Measurements from ENCODE around the gene MAP4K4.
A peak's percentile ranks its signal among the peaks of the same experiment; 100 is the strongest.

Gene MAP4K4

DNA sequence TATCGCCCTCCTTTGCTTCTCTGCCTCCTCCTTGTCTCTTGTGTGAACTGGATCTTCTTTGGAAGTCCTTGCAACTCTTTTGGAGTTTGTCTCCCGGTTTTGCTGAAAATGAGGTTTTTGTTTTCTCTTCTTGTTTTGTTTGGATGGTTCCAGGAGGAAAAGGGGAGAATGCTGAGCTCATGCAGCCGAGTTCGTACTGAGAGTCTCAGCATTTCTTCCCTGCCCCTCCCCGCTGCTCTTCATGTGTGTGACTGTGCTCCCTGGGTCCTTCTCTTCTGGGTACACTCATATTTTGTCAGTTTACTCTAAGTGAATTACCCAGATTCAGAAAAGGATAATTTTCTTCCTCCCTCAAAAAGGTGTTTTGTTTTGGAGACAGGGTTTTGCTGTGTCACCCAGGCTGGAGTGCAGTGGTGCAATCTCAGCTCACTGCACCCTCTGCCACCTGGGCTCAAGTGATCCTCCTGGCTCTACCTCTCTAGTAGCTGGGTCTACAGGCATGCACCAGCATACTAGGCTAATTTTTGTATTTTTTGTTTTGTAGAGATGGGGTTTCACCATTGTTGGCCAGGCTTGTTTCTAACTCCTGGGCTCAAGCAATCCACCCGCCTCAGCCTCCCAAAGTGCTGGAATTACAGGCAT lies 151.4 kb downstream of the MAP4K4 start:
- DNase-seq = no peak

DNA sequence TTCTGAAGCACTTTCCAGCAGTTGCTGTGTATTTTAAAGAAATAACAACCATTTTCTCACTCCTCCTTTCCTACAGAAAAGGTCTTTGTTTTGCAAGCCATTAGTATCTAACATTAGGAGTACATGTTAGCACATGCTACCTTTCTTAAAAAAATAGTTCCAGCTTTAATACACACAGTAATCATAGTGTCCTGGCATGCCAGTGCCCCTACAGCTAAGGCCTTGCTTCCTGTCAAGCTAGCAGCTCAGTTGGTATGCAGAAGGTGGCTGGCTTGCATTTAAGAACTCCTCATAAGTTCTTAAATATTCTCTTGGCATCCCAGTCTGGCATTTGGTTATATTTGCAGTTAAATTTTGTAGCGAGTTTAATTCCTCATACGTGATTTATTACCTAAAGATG lies 152.9 kb downstream of the MAP4K4 start:
- DNase-seq = no peak

DNA sequence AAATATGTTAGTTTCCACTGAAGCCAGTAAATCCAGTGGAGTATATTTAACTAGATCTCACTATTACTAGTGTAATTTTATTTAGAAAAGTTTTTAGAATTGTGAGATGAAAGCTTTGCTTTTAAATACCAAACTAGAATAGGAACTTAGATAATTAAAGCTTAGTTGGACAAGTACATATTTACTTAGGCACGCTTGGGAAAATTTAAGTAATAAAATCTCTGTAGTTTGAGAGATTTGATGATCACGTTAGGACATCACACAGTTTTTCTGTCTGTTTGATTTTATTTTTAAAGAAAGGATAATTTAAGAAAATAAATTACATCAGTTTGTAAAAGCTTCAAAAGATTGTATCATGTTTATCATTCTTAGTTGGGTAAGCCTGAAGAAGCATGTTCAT lies 153.5 kb downstream of the MAP4K4 start:
- DNase-seq = no peak

DNA sequence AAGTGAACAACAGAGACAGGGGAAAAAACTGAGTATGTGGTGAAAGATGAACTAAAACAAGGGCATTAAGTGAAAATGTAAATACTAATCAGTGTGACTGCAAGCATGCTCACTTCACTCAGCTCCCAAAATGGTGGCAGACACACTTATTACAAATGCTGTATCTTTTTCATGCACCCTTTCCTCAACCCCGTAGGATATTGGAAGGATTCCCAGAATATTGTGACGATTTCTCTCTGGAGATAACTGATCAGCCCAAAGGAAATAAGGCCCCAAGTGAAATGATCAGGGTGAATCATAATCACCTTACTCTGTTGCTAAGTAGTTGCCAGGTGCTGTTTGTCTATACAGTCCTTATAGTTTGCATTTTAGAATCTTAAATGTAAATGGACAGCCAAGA lies 155.3 kb downstream of the MAP4K4 start:
- no peak for DNase-seq

DNA sequence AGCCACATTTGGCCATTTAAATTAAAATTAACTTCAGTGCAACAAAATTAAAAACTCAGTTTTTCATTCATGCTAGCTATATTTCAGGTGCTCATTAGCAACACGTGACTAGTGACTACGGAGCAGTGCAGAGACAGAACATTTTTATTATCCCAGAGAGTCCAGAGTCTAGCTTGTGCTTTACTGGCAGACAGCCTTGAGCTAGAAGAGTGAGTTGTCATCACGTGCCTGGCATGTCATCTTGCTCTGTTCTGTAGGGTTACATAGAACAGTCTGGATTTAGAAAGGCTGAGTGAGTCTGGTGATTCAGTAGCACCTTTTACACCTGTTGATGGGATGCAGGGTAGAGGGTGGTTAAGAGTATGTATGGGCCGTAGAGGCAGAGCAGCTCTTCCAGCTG lies 157.4 kb downstream of the MAP4K4 start:
- DNase-seq = no peak

DNA sequence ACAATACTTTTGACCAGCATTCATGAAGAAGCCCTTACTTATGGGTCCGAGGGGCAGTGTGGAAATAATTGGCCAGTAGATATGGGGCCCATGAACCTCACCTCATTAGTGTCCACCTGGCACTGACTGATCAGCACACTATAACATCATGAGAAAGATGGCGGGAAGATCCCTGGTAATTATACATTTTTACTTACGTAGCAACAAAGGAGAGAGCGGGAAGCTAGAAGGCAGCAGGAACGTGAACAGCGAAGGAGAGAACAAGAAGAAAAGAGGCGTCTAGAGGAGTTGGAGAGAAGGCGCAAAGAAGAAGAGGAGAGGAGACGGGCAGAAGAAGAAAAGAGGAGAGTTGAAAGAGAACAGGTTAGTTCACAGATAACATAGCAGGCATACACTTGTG lies 158.3 kb downstream of the MAP4K4 start:
- DNase-seq = no peak

DNA sequence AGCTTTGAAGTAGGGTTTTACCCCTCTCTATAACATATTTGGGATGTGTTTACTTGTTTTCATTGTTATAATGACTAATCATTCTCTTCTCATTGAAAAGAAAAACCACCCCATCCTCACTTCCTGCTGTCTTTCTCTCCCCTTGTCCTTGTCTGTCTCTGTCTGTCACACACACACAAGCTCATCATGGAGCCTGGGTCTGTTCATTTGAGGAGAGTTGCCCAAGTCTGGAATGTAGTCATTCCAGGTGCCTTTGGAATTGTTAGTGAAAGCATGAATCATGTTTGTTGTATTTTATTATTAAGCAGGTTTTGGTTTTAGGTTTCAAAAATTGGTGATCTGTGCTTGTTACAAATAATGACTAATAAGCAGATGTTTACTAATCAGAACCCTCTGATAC lies 160.7 kb downstream of the MAP4K4 start:
- DNase-seq = no peak

DNA sequence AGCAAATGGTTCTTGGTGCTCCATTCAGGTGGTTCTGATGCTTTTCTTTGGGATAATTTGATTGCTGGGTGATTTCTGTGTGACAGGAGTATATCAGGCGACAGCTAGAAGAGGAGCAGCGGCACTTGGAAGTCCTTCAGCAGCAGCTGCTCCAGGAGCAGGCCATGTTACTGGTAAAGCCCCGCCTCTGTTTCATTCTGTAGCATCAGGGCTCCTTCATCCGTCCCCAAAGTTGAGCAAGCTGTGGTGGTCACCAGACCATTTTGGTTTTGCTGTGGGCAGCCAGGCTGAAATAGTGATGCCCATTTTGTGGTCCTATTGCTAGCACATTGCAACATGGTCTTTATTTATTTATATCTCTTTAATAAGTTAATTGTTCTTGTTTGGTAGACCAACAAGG lies 161.4 kb downstream of the MAP4K4 start:
- DNase-seq = no peak

DNA sequence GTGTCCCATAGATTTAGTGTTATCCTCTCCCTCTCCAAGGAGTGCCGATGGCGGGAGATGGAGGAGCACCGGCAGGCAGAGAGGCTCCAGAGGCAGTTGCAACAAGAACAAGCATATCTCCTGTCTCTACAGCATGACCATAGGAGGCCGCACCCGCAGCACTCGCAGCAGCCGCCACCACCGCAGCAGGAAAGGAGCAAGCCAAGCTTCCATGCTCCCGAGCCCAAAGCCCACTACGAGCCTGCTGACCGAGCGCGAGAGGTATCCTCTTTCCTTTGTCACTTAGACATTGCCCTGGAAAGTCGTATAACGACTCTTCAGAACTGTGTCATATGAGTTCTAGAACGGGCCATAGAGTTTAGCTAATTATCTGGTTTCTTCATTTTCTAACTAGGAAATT lies 162.1 kb downstream of the MAP4K4 start:
- DNase-seq = no peak

DNA sequence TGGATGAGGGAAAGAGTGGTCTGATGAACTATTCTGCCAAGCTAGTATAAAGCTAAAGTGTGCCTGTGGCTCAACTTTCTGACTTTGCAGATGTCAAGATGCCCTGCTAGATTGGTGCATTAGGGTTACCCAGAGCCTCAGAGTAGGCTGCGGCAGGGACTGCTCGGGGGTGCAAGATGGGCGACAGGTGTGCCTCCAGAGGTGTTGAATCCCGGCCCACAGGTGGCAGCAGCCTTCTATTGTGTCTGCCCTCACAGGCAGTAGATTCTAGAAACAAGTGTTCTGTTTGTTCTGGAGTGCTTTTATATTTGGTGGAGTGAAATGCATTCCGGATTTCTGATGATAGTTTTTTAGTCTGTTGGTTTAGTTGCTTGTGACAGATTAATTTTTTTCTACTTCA lies 162.7 kb downstream of the MAP4K4 start:
- no peak for DNase-seq

DNA sequence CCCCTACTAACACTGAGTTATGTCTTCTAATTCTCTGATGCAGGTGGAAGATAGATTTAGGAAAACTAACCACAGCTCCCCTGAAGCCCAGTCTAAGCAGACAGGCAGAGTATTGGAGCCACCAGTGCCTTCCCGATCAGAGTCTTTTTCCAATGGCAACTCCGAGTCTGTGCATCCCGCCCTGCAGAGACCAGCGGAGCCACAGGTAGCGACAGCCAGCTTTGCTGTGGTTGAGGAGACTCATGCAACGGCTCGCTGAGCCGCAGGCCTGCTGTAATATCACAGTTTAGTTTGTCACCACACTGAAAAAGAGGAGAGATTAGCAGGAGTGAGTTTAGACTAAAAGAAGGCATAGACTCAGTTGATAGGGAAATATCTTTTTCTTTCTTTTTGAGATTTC lies 163.3 kb downstream of the MAP4K4 start:
- no peak for DNase-seq

DNA sequence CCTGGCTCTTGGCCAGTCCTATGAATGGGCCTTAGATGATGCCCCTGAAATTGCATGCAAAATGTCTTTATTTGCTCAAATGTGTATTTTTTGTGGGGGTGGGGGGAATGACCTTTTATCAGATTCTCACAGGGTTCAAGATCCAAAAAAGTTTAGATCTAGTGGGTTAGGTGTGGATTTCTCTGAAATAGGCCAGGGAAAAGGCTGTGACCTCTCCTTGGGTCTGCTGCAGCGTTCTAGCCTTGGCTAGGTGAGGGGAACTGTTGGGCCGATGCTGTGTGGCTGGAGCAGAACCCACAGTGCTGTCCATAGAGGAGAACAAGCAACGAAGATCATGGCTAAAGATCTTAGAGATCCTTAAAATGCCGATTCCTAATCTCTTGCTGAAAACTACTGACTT lies 163.9 kb downstream of the MAP4K4 start:
- no peak for DNase-seq

DNA sequence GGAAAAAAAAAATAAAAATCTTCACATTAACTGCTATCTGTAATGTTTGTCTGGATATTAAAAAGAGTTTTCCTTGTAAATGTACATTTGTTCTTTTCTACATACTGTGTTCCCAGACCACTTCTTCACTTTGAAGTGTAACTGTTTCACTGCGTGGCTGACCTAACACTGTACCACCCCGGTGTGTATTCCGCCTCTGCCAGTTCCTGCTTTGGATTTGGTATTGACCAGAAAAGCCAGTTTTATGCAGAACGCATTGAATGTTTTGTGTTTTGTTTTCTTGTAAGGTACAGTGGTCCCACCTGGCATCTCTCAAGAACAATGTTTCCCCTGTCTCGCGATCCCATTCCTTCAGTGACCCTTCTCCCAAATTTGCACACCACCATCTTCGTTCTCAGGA lies 166.0 kb downstream of the MAP4K4 start:
- no peak for DNase-seq

DNA sequence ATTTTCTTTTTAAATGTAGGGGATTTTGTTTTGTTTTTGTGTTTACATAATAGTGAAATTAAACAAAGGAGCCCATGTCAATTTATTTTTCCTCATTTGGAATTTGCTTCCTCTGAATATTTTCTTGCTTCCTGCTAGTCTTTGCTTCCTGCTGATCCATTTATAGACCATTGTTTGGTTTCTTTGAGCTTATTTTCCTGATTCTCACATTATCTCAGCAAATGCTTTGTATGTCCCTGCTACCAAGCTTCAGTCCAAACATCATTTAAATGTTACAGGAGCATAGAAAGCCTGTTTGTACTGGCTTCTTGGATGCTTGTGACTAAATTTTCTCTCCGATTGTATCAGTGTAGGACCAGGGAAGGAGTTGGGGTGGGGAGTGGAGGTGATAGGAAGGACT lies 166.9 kb downstream of the MAP4K4 start:
- no peak for DNase-seq

DNA sequence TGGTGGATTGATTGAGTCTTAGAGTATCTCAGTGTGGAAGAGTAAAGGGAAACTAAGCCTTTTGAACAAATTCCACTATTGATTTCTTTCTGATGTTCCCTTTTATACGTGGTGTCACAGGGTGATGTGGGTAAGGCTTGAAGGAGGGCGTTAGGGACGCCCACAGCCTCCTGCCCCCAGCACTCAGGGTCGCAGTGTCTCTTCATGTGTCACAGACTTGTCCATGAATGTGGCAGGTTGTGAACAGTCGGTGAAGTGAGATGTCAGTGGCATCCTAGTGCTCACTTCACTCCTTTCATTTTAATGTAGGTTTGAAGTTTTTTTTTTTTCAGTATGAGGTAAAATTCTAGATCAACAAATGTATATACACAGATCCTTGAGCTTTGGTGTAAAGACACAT lies 171.0 kb downstream of the MAP4K4 start:
- DNase-seq = no peak

DNA sequence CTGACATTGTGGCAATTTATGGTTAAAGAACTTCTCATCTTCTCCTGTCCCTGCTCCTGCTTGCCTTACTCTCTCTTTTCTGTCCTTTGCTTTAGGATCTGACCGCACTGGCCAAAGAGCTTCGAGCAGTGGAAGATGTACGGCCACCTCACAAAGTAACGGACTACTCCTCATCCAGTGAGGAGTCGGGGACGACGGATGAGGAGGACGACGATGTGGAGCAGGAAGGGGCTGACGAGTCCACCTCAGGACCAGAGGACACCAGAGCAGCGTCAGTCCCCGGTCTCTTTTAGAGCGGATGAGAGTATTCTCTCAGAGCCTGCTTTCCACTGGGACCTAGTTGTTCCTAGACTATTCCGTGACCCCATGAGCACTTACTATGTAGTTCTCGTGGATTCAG lies 172.0 kb downstream of the MAP4K4 start:
- no peak for DNase-seq

DNA sequence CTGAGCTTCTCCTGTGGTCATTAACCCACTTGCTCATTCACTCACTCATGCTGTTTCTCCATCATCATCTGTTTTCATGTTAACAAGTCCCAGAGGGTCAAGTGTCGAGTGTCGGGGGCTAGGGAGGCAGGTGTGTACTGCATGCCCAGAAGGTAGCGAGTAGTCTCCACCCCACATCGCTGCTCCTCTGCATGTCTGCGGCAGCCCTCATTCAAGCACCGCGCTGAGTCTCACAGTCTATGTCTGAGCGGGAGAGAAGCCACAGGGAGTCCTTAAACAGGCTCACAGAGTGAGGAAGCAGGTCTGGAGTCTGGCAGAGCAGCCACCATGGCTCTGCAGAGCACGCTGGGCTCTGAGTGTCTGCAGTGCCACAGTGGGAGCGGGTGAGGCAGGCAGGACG lies 172.9 kb downstream of the MAP4K4 start:
- DNase-seq = no peak

DNA sequence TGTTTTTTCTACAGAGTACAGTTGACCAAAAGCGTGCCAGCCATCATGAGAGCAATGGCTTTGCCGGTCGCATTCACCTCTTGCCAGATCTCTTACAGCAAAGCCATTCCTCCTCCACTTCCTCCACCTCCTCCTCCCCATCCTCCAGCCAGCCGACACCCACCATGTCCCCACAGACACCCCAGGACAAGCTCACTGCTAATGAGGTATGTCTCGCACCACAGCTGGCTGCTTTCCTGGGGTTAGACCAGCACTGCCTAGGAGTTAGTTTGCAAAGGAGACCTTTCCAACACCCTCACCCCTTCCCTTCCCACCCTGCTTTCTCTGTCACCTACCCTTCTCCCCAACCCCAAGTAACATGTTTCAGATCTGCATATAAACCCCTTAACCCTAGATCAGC lies 174.0 kb downstream of the MAP4K4 start:
- no peak for DNase-seq

DNA sequence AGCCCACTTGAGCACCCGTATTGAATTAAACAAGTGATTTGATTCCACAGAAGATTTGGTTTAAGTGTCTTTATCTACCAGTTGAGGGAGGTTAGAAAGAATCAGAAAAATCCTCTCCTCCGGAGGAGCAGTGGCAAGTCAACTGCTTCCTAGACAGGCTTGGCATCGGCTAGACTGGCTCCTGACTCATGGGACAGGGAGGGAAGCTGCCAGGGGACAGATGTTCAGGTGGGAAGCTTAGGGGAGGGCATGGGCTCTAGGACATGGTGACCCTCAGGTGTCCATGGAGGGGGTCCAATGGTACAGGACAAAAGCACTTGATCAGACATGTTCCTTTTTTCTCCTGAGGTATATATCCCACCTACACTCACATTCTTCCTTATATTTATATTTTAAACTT lies 175.0 kb downstream of the MAP4K4 start:
- DNase-seq = no peak

DNA sequence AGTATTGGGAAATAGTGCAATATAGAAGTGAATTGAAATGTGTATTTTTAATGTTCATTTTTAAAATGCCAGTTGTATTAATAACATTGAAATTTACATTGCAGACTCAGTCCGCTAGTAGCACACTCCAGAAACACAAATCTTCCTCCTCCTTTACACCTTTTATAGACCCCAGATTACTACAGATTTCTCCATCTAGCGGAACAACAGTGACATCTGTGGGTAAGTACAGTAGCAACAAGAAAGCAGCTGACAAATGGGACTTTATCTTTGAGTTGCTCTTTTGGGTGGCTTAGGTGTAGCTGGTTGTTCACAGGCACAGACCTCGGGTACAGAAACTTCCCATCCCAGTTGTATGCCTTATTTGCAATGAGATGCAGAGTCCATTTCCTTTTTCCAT lies 176.0 kb downstream of the MAP4K4 start:
- DNase-seq = no peak

DNA sequence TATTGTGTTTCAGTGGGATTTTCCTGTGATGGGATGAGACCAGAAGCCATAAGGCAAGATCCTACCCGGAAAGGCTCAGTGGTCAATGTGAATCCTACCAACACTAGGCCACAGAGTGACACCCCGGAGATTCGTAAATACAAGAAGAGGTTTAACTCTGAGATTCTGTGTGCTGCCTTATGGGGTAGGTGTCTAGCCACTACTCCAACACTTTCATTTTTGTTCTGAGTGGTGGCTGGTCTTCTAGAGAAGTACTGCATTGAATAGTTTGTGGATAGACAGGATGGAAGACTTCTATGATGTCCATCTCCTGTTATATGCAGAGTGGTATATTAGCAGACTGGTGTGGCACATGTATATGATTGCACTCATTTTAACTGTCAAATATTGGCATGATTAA lies 176.6 kb downstream of the MAP4K4 start:
- no peak for DNase-seq

DNA sequence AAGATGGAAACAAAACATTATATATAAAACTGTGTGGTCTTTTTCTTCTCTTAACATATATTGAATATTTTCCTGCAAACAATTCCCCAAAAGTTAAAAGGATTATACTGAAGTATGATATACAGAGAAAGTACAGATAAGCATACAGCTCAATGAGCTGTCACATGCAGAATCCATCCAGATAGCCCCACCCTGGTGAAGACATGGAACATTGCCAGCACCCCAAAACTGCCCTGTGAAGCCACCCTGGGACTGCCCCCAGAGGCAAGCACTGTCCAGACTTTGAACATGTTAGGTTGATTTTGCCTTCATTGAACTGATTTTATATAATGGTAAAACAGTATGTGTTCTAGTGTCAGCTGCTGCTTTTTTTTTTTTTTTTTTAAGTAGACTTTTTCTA lies 182.0 kb downstream of the MAP4K4 start:
- no peak for DNase-seq

DNA sequence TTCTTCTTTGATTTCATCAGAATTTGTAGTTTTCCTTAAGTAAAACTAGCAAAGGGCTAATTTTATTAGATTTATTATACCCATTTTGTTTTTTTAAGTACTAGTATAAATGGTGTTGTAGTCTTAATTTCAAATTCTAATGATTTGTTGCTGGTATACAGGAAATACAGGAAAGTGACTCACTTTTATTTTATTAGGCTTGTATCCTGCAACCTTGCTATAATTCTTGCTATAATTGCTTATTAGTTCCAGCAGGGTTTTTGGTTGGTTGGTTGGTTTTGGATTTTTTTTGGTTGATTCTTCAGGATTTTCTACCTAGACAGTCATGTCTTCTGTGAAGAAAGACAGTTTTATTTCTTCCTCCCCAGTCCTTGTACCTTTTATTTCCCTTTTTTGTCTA lies 183.6 kb downstream of the MAP4K4 start:
- DNase-seq = no peak

DNA sequence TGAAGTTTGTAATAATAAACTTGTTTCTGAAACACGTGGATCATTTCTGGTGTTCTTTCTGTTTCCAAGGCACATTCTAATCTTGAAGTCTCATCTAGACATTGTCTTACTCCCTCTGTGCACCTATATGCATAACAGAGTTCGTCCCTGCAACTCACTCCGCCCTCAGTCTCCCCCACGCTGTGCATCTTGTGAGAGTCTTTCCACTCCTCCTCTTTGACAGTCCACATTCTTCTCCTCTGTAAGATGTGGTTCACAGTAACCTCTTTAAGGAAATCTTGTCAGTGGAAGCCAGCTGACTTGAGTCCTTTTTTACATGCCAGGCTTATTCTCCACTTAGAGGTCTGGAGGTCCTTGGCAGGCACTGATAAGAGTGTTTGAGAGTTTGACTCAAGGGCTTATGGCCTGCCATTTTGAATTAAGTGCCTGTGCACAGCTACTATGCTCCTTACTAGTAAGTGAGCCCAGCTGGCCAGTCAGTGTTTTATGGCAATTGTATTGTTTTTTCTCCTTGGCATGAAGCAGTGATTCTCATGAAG lies 185.3 kb downstream of the MAP4K4 start:
- no peak for DNase-seq

DNA sequence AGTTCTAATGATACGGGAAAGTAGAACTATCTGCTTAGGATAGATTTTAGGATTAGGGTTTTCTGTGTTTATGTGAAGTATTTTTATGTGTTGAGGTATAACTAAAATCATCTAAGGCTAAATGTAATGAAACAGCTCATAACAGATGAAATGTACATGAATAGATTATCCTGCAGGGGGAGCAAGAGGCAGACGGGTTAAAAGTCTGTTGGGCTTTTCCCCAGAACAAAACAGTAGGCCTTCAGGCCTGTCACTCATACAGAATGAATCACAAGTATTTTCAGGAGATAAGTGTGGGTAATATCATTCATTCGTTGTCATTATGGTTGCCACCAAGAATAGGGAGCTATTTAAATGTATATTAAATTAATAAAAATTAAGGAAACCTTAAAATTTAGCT lies 186.4 kb downstream of the MAP4K4 start:
- peak; percentile 10 for DNase-seq

DNA sequence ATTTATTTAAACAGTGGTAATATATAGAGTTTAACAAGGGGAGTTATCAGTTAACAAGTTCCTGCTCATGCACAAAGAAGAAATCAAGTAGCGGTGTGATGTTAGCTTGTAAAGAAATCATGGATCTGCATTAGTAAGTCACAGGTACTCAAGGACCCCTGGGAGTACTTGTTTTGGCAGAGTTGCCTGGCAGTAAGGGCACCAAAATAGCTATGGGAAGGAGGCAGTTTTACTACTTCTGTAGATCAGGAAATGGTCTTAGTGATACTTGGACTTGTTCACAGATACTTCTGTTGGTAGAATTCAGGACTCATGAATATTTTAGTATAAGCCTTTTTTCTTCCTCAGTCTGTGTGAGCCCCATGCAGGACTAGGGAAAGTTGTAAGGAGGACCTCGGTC lies 186.9 kb downstream of the MAP4K4 start:
- no peak for DNase-seq

Measured in activated CD4-positive, alpha-beta T cell treated with anti-CD3 and anti-CD28 coated beads, Interleukin-2, amount 50 U/mL, for 1 hour (primary cell).